H1 (cell line): Measurements from ENCODE around the gene OCRL. TPM values are rescaled to one million over a fixed set of nuclear protein-coding genes. Genes with fewer than 3 reads are reported as not detected.

Experiments used
- CTCF ChIA-PET: fragments of 300-600 bp; sonication (Branson Sonifier 250); formaldehyde crosslinking; loops from one replicate; lab custom pipeline; 2021; ENCODE audit not compliant: partially characterized antibody; lab: Charles Lee
- POLR2A ChIA-PET: fragments of 300-600 bp; sonication (Branson Sonifier 250); formaldehyde crosslinking; loops from one replicate; lab custom pipeline; 2021; ENCODE audit warnings: inconsistent platforms; ENCODE audit not compliant: partially characterized antibody; lab: Charles Lee
- DNase-seq, 2 experiments: peaks; one replicate each; pipeline versions ENCODE4 v3.0.0 to v3.0.0-alpha.2; 2010 to 2022; ENCODE audit warnings: low spot score in 2 of 2, low read depth in 1 of 2, mixed read lengths in 1 of 2
- FAIRE-seq: peaks from 2 replicates; lab custom pipeline; 2011; peaks lifted over from hg19 to GRCh38; lab: Jason Lieb, UNC
- H2AFZ ChIP-seq: 2 replicates; pipeline ENCODE4 v1.8.1; 2012; ENCODE audit warnings: low read length, inconsistent platforms
- H2AK5ac ChIP-seq: 2 replicates; pipeline ENCODE4 v1.6.1; 2013; ENCODE audit warnings: low read depth, low read length
- H2BK120ac ChIP-seq: replicated peaks from 2 replicates; pipeline ENCODE3; 2013; ENCODE audit warnings: low read depth, low read length, inconsistent platforms
- H2BK12ac ChIP-seq: 2 replicates; pipeline ENCODE4 v1.6.1; 2013; ENCODE audit warnings: low read depth, low read length
- H2BK15ac ChIP-seq: 2 replicates; pipeline ENCODE4 v1.6.1; 2013; ENCODE audit warnings: low read length
- H2BK20ac ChIP-seq: 2 replicates; pipeline ENCODE4 v1.6.1; 2013; ENCODE audit warnings: low read length
- H2BK5ac ChIP-seq: 2 replicates; pipeline ENCODE4 v1.6.1; 2013; ENCODE audit warnings: low read depth, low read length
- H3K14ac ChIP-seq: 2 replicates; pipeline ENCODE4 v1.6.1; 2013; ENCODE audit warnings: inconsistent platforms; ENCODE audit not compliant: insufficient read length
- H3K18ac ChIP-seq: 2 replicates; pipeline ENCODE4 v1.6.1; 2013; ENCODE audit warnings: low read length; ENCODE audit errors: extremely low read depth
- H3K23ac ChIP-seq: 2 replicates; pipeline ENCODE4 v1.6.1; 2013; ENCODE audit warnings: inconsistent platforms; ENCODE audit not compliant: insufficient read length
- H3K23me2 ChIP-seq: 2 replicates; pipeline ENCODE4 v1.6.1; 2013; ENCODE audit warnings: low read depth, low read length
- H3K27ac ChIP-seq: 2 replicates; pipeline ENCODE4 v1.6.1; 2011; ENCODE audit warnings: low read depth, low read length, inconsistent platforms
- H3K27me3 ChIP-seq, 4 experiments: replicated peaks in 1 of 4; 1 replicate in 1 of 4; 2 replicates in 3 of 4; pipeline versions ENCODE4 v1.6.1 to v1.8.1; 2011 to 2013; ENCODE audit warnings: low read length in 3 of 4, mild to moderate bottlenecking in 3 of 4, inconsistent platforms in 2 of 4, mixed read lengths in 2 of 4, moderate library complexity in 1 of 4; ENCODE audit not compliant: control insufficient read depth in 3 of 4, insufficient read depth in 3 of 4; ENCODE audit errors: extremely low read depth in 1 of 4
- H3K36me3 ChIP-seq, 4 experiments: 2 replicates each; pipeline versions ENCODE4 v1.6.1 to v1.8.1; 2011 to 2013; ENCODE audit warnings: mild to moderate bottlenecking in 4 of 4, low read length in 3 of 4, moderate library complexity in 2 of 4, control low read depth in 1 of 4, inconsistent platforms in 1 of 4; ENCODE audit not compliant: insufficient read depth in 4 of 4, control insufficient read depth in 2 of 4
- H3K4ac ChIP-seq: replicated peaks from 2 replicates; pipeline ENCODE3; 2013; ENCODE audit warnings: low read length, low read depth, mixed read lengths, inconsistent platforms; ENCODE audit not compliant: insufficient read length
- H3K4me1 ChIP-seq, 4 experiments: replicated peaks in 1 of 4; 1 replicate in 1 of 4; 2 replicates in 3 of 4; pipeline versions ENCODE4 v1.6.1 to v1.8.1; 2011 to 2013; ENCODE audit warnings: low read length in 3 of 4, inconsistent platforms in 2 of 4, mixed read lengths in 1 of 4; ENCODE audit not compliant: insufficient read depth in 4 of 4, control insufficient read depth in 3 of 4
- H3K4me2 ChIP-seq, 2 experiments: 2 replicates each; pipeline versions ENCODE4 v1.6.1 to v1.8.1; 2011 to 2013; ENCODE audit warnings: low read depth in 2 of 2, low read length in 2 of 2, control low read depth in 1 of 2, inconsistent platforms in 1 of 2, mild to moderate bottlenecking in 1 of 2; ENCODE audit not compliant: insufficient read depth in 1 of 2
- H3K4me3 ChIP-seq, 4 experiments: fragments of 200-600, 300-600 bp in 1 of 4; sonication (generic), shearing (Covaris generic), sonication (Bioruptor Twin) in 1 of 4; 2 replicates each; pipeline versions ENCODE4 v1.5.1 to v1.8.1; 2011 to 2016; ENCODE audit warnings: low read length in 4 of 4, low read depth in 3 of 4, control low read depth in 2 of 4, inconsistent platforms in 2 of 4, mild to moderate bottlenecking in 2 of 4, mixed read lengths in 1 of 4, moderate library complexity in 1 of 4; ENCODE audit not compliant: insufficient read depth in 2 of 4; ENCODE audit errors: extremely low read depth in 1 of 4
- H3K56ac ChIP-seq: replicated peaks from 2 replicates; pipeline ENCODE3; 2013; ENCODE audit warnings: low read depth, mild to moderate bottlenecking, mixed read lengths, low read length, inconsistent platforms; ENCODE audit not compliant: insufficient read length
- H3K79me1 ChIP-seq: 2 replicates; pipeline ENCODE4 v1.6.1; 2013; ENCODE audit warnings: low read depth, low read length, control low read depth
- H3K79me2 ChIP-seq, 2 experiments: 2 replicates each; pipeline versions ENCODE4 v1.6.1 to v1.8.1; 2012 to 2013; ENCODE audit warnings: low read length in 2 of 2, mild to moderate bottlenecking in 2 of 2, inconsistent platforms in 1 of 2; ENCODE audit not compliant: insufficient read depth in 2 of 2, control insufficient read depth in 1 of 2
- H3K9ac ChIP-seq, 4 experiments: replicated peaks in 1 of 4; 1 replicate in 1 of 4; 2 replicates in 3 of 4; pipeline versions ENCODE4 v1.6.1 to v1.8.1; 2011 to 2013; ENCODE audit warnings: low read depth in 3 of 4, low read length in 3 of 4, control low read depth in 2 of 4, mild to moderate bottlenecking in 2 of 4, moderate library complexity in 2 of 4, inconsistent platforms in 1 of 4; ENCODE audit errors: extremely low read depth in 1 of 4
- H3K9me3 ChIP-seq, 2 experiments: 2 replicates each; pipeline versions ENCODE4 v1.6.1 to v1.8.1; 2012 to 2013; ENCODE audit warnings: mild to moderate bottlenecking in 2 of 2, moderate library complexity in 2 of 2, control low read depth in 1 of 2, inconsistent platforms in 1 of 2, low read depth in 1 of 2, low read length in 1 of 2, mixed read lengths in 1 of 2; ENCODE audit not compliant: insufficient read depth in 2 of 2
- H4K20me1 ChIP-seq, 2 experiments: replicated peaks in 1 of 2; 2 replicates each; pipeline versions ENCODE3 to v1.8.1; 2011 to 2013; ENCODE audit warnings: inconsistent platforms in 2 of 2, low read length in 2 of 2, mild to moderate bottlenecking in 1 of 2; ENCODE audit not compliant: insufficient read depth in 2 of 2, control insufficient read depth in 1 of 2
- H4K5ac ChIP-seq: 2 replicates; pipeline ENCODE4 v1.6.1; 2013; ENCODE audit warnings: low read length, low read depth, mixed read lengths, inconsistent platforms; ENCODE audit not compliant: insufficient read length
- H4K8ac ChIP-seq: 2 replicates; pipeline ENCODE4 v1.8.0; 2013; ENCODE audit warnings: mild to moderate bottlenecking, moderate library complexity, low read length, inconsistent platforms; ENCODE audit not compliant: insufficient read depth; ENCODE audit errors: extremely low read depth
- H4K91ac ChIP-seq: replicated peaks from 2 replicates; pipeline ENCODE3; 2013; ENCODE audit warnings: low read length, mixed read lengths, inconsistent platforms; ENCODE audit not compliant: insufficient read length
- CREB1 ChIP-seq: IDR thresholded peaks from 2 replicates; pipeline ENCODE4 v1.6.1; 2012; ENCODE audit warnings: inconsistent platforms
- POLR2AphosphoS5 ChIP-seq: IDR thresholded peaks from 2 replicates; pipeline ENCODE4 v1.6.1; 2011; ENCODE audit warnings: low read depth, low read length
- POU5F1 ChIP-seq: IDR thresholded peaks from 2 replicates; pipeline ENCODE4 v1.6.1; 2011; ENCODE audit warnings: low read depth, mild to moderate bottlenecking, low read length, moderate library complexity
- RFX5 ChIP-seq: IDR thresholded peaks from 2 replicates; pipeline ENCODE4 v1.6.1; 2011; ENCODE audit warnings: low read depth, low read length, improper control_type of control experiment, borderline replicate concordance
- RNF2 ChIP-seq: fragments of 200-900, 300-1000 bp; sonication (generic); IDR thresholded peaks from 2 replicates; pipeline ENCODE4 v1.7.1; 2016; ENCODE audit warnings: borderline replicate concordance, low read depth, mild to moderate bottlenecking, antibody characterized with exemption, low read length; ENCODE audit not compliant: poor library complexity, severe bottlenecking; ENCODE audit errors: missing control alignments
- RXRA ChIP-seq: IDR thresholded peaks from 2 replicates; pipeline ENCODE4 v1.6.1; 2011; ENCODE audit warnings: low read depth, mild to moderate bottlenecking, low read length, moderate library complexity; ENCODE audit not compliant: insufficient read depth
- SAP30 ChIP-seq: fragments of 300-600 bp; sonication (generic); IDR thresholded peaks from 2 replicates; pipeline ENCODE4 v1.7.1; 2012; ENCODE audit warnings: low read length, moderate library complexity, mild to moderate bottlenecking, inconsistent platforms; ENCODE audit not compliant: insufficient read depth, insufficient replicate concordance
- SIX5 ChIP-seq: IDR thresholded peaks from 2 replicates; pipeline ENCODE4 v1.6.1; 2011; ENCODE audit warnings: mild to moderate bottlenecking, low read depth, low read length
- SP4 ChIP-seq: IDR thresholded peaks from 2 replicates; pipeline ENCODE4 v1.6.1; 2012; ENCODE audit warnings: low read length, inconsistent platforms
- SRF ChIP-seq: IDR thresholded peaks from 2 replicates; pipeline ENCODE4 v1.6.1; 2011; ENCODE audit warnings: mild to moderate bottlenecking, low read depth, low read length, moderate library complexity
- SUZ12 ChIP-seq: fragments of 200-600 bp; sonication (generic); IDR thresholded peaks from 2 replicates; pipeline ENCODE4 v1.6.1; 2012; ENCODE audit warnings: mild to moderate bottlenecking, inconsistent platforms, low read length, moderate library complexity, mixed read lengths
- USF2 ChIP-seq: IDR thresholded peaks from 2 replicates; pipeline ENCODE4 v1.6.1; 2011; ENCODE audit warnings: low read length, improper control_type of control experiment
- YY1 ChIP-seq: IDR thresholded peaks from 2 replicates; pipeline ENCODE4 v1.6.1; 2011; ENCODE audit warnings: low read depth, mild to moderate bottlenecking, low read length
- ZNF274 ChIP-seq: IDR thresholded peaks from 2 replicates; pipeline ENCODE4 v1.7.0; 2012; ENCODE audit warnings: low read length, borderline replicate concordance; ENCODE audit errors: extremely low read depth
- WGBS, 2 experiments: shearing (Covaris generic) in 1 of 2; methylation state at CpG; one replicate each; pipeline versions ENCODE4 v1.1.6 to v1.1.7; 2013 to 2015; ENCODE audit warnings: low lambda C conversion rate in 2 of 2, mixed read lengths in 2 of 2, inconsistent platforms in 1 of 2, low coverage in 1 of 2, missing lambda C conversion rate in 1 of 2; ENCODE audit not compliant: insufficient replicate concordance in 2 of 2, insufficient coverage in 1 of 2, insufficient read length in 1 of 2; ENCODE audit errors: extremely low coverage in 1 of 2, missing lambda C conversion rate in 1 of 2; 5-methylcytosine and 5-hydroxymethylcytosine counted together
- polyA plus RNA-seq, 7 experiments: library from polyadenylated mRNA; depleted of rRNA in 3 of 7; stranded (reverse) in 5 of 7; unstranded in 2 of 7; fragments of >200 nt in 5 of 7; fragments of 200-250 nt in 2 of 7; gene quantifications; 1 replicate in 5 of 7; 2 replicates in 1 of 7; 4 replicates in 1 of 7; pipeline versions ENCODE4 v1.2.1 to v1.2.3, GENCODE V29; 2011 to 2013; ENCODE audit warnings: missing spikeins in 2 of 7, mixed read lengths in 2 of 7
- total RNA-seq: library from RNA; stranded (reverse); fragmentation: NEBNext Ultra II Directional; extraction: Animal tissue kit (Norgen Biotek cat#: 25700); gene quantifications from 2 replicates; pipeline ENCODE4 v1.2.1, GENCODE V29; 2021

The OCRL gene
- total and polyA plus RNA-seq, 2 of the 8 experiments (the other 6 are each of a cell fraction or from before 2014, with no cell fraction given) = 12.7 to 15.1 TPM

- Histone ChIP-seq H3K14ac (no peak overlapping the region), H2AFZ (no peak overlapping the region), H3K4me1 (no peaks in the 10 kb centered on the region), H3K56ac (no peak overlapping the region), H2BK5ac (no peak overlapping the region), H4K8ac (no peak overlapping the region), H3K9ac (no peak overlapping the region), H3K36me3 (peaks cover 0 to 51% (median 13%) of the 10 kb centered on the region in 4 experiments; a peak in 4 of 8 replicates), H3K79me2 (no peaks in the 10 kb centered on the region), H3K27me3 (no peaks in the 10 kb centered on the region), H2AK5ac (no peak overlapping the region), H2BK15ac (no peak overlapping the region), H4K5ac (no peak overlapping the region), H2BK20ac (no peak overlapping the region), H3K9me3 (no peaks in the 10 kb centered on the region), H4K20me1 (no peaks in the 10 kb centered on the region), H3K23ac (no peak overlapping the region), H2BK120ac (no peak overlapping the region), H3K4ac (no peak overlapping the region), H3K4me3 (no peak overlapping the region), H3K27ac (no peak overlapping the region), H4K91ac (no peak overlapping the region), H3K4me2 (no peak overlapping the region), H3K18ac (no peak overlapping the region), H2BK12ac (no peak overlapping the region), H3K23me2 (no peaks in the 10 kb centered on the region), H3K79me1 (no peaks in the 10 kb centered on the region)
- WGBS, 2 experiments = 96% methylated on average over 7 of the region's 7 CpGs; no CpG with 5 or more reads in 1 of the 2 experiments
- FAIRE-seq = no peak
- DNase-seq = no peak
- TF ChIP-seq YY1 (no peak), ZNF274 (no peak), RXRA (no peak), CREB1 (no peak), POU5F1 (no peak), SAP30 (no peak), RFX5 (no peak), SRF (no peak), USF2 (no peak), SUZ12 (no peak), POLR2AphosphoS5 (no peak), RNF2 (no peak), SIX5 (no peak), SP4 (no peak)
- ChIA-PET CTCF (interaction anchor here (0.8 kb wide), 1 partner anchor 31 kb away, joined by 3 read pairs; no protein-coding TSS in a partner anchor), POLR2A (no interaction called here)
These were observed 29.7 kb upstream of the OCRL start for GRCh38 chrX:129510331-129510730.
